ENCODE measurements around the gene KNTC1.

GRCh38 chr12:122533856-122534255, 6.8 kb downstream of the KNTC1 start:
- TF ChIP-seq POLR2A (IDR thresholded peaks at IDR 0.05) (no peak), CTCF (IDR thresholded peaks at IDR 0.05) (no peak), EP300 (IDR thresholded peaks at IDR 0.05) (no peak)
